Endothelial cell of umbilical vein (primary cell): ENCODE results near the gene GRIN2D. TPM values are rescaled to one million over a fixed set of nuclear protein-coding genes. Genes with fewer than 3 reads are reported as not detected.

Experiments used
- BruUV-seq: library from RNA; stranded (reverse); fragments of 400-500 nt; replicated peaks from 2 replicates; lab custom pipeline; 2021; lab: Mats Ljungman, UMichigan
- CTCF ChIA-PET: fragments of 300-600, 350-600 bp; sonication (Branson Sonifier 250); formaldehyde crosslinking; loops from one replicate; lab custom pipeline; 2021; ENCODE audit warnings: antibody characterized with exemption, inconsistent platforms; lab: Charles Lee
- POLR2A ChIA-PET: fragments of 300-600, 350-600 bp; sonication (Branson Sonifier 250); formaldehyde crosslinking; loops from one replicate; lab custom pipeline; 2021; ENCODE audit warnings: antibody characterized with exemption, inconsistent platforms; lab: Charles Lee
- DNase-seq: peaks from one replicate; pipeline ENCODE4 v3.0.0-alpha.2; 2011; ENCODE audit warnings: low read depth, low spot score
- FAIRE-seq: peaks from 2 replicates; lab custom pipeline; 2011; peaks lifted over from hg19 to GRCh38; lab: Jason Lieb, UNC
- H2AFZ ChIP-seq: 2 replicates; pipeline ENCODE4 v1.6.0; 2012; ENCODE audit warnings: low read depth, low read length, control low read depth, inconsistent platforms
- H3K27ac ChIP-seq: 2 replicates; pipeline ENCODE4 v1.5.1; 2011; ENCODE audit warnings: low read depth, mild to moderate bottlenecking, control low read depth, low read length, moderate library complexity; ENCODE audit not compliant: insufficient read depth
- H3K27me3 ChIP-seq, 2 experiments: 2 replicates each; pipeline versions ENCODE4 v1.6.0 to v1.6.1; 2011; ENCODE audit warnings: low read length in 2 of 2, mixed read lengths in 1 of 2; ENCODE audit not compliant: control insufficient read depth in 2 of 2, insufficient read depth in 2 of 2
- H3K36me3 ChIP-seq, 2 experiments: 2 replicates in 1 of 2; 3 replicates in 1 of 2; pipeline ENCODE4 v1.5.1; 2011; ENCODE audit warnings: low read length in 2 of 2, mild to moderate bottlenecking in 1 of 2, moderate library complexity in 1 of 2; ENCODE audit not compliant: control insufficient read depth in 2 of 2, insufficient read depth in 2 of 2; ENCODE audit errors: extremely low read depth in 1 of 2
- H3K4me1 ChIP-seq: 3 replicates; pipeline ENCODE4 v1.5.1; 2011; ENCODE audit warnings: mild to moderate bottlenecking, low read length; ENCODE audit not compliant: control insufficient read depth, insufficient read depth; ENCODE audit errors: extremely low read depth
- H3K4me2 ChIP-seq: 2 replicates; pipeline ENCODE4 v1.6.1; 2011; ENCODE audit warnings: low read length, control low read depth, mixed read lengths; ENCODE audit not compliant: insufficient read depth
- H3K4me3 ChIP-seq, 3 experiments: fragments of 200-600 bp in 1 of 3; sonication (generic), shearing (Covaris generic) in 1 of 3; replicated peaks in 1 of 3; 2 replicates each; pipeline ENCODE4 v1.5.1; 2011 to 2016; ENCODE audit warnings: control low read depth in 3 of 3, low read length in 3 of 3, mild to moderate bottlenecking in 2 of 3, inconsistent platforms in 1 of 3, low read depth in 1 of 3, moderate library complexity in 1 of 3; ENCODE audit not compliant: insufficient read depth in 1 of 3
- H3K79me2 ChIP-seq: 2 replicates; pipeline ENCODE4 v1.6.0; 2012; ENCODE audit warnings: low read length, inconsistent platforms; ENCODE audit not compliant: control insufficient read depth, insufficient read depth
- H3K9ac ChIP-seq: replicated peaks from 2 replicates; pipeline ENCODE3; 2011; ENCODE audit warnings: low read length, control low read depth; ENCODE audit not compliant: insufficient read depth; ENCODE audit errors: extremely low read depth
- H3K9me1 ChIP-seq: replicated peaks from 3 replicates; pipeline ENCODE4 v1.6.0; 2011; ENCODE audit warnings: mild to moderate bottlenecking, low read length; ENCODE audit not compliant: control insufficient read depth, insufficient read depth; ENCODE audit errors: extremely low read depth
- H3K9me3 ChIP-seq: replicated peaks from 2 replicates; pipeline ENCODE4 v1.5.1; 2012; ENCODE audit warnings: low read length, inconsistent platforms; ENCODE audit not compliant: control insufficient read depth, insufficient read depth
- H4K20me1 ChIP-seq: replicated peaks from 2 replicates; pipeline ENCODE3; 2011; ENCODE audit warnings: mild to moderate bottlenecking, low read length; ENCODE audit not compliant: control insufficient read depth, insufficient read depth; ENCODE audit errors: extremely low read depth
- CTCF ChIP-seq, 2 donors: IDR thresholded peaks; 1 replicate in 1 of 2; 2 replicates in 1 of 2; pipeline ENCODE4 v1.5.1; 2011; ENCODE audit warnings: low read length in 2 of 2, mild to moderate bottlenecking in 2 of 2, moderate library complexity in 2 of 2, control low read depth in 1 of 2, inconsistent platforms in 1 of 2, low read depth in 1 of 2; ENCODE audit not compliant: insufficient read depth in 1 of 2; ENCODE audit errors: extremely low read depth in 1 of 2
- EZH2 ChIP-seq: IDR thresholded peaks from 2 replicates; pipeline ENCODE4 v1.6.1; 2012; ENCODE audit warnings: borderline replicate concordance, low read depth, mild to moderate bottlenecking, moderate library complexity, low read length, inconsistent platforms; ENCODE audit not compliant: severe bottlenecking
- FOS ChIP-seq: IDR thresholded peaks from 2 replicates; pipeline ENCODE4 v1.6.1; 2011; ENCODE audit warnings: mild to moderate bottlenecking, low read length, moderate library complexity, borderline replicate concordance; ENCODE audit not compliant: insufficient read depth
- GATA2 ChIP-seq: IDR thresholded peaks from 2 replicates; pipeline ENCODE4 v1.7.0; 2011; ENCODE audit warnings: low read depth, mild to moderate bottlenecking, moderate library complexity, mixed read lengths, low read length; ENCODE audit not compliant: insufficient read length, insufficient read depth
- JUN ChIP-seq: IDR thresholded peaks from 2 replicates; pipeline ENCODE4 v1.6.1; 2011; ENCODE audit warnings: borderline replicate concordance, low read depth; ENCODE audit not compliant: insufficient read length, insufficient read depth
- MAX ChIP-seq: IDR thresholded peaks from 2 replicates; pipeline ENCODE4 v1.6.1; 2011; ENCODE audit not compliant: insufficient read depth, insufficient read length
- MYC ChIP-seq: IDR thresholded peaks from one replicate; pipeline ENCODE4 v1.6.1; 2011; ENCODE audit warnings: mild to moderate bottlenecking, low read depth, low read length
- POLR2A ChIP-seq: IDR thresholded peaks from 2 replicates; pipeline ENCODE4 v1.6.1; 2012; ENCODE audit warnings: low read depth, mild to moderate bottlenecking, control low read depth, low read length
- POLR2AphosphoS5 ChIP-seq: IDR thresholded peaks from 2 replicates; pipeline ENCODE4 v1.6.1; 2012; ENCODE audit warnings: low read depth, mild to moderate bottlenecking, control low read depth, low read length, moderate library complexity; ENCODE audit not compliant: insufficient read depth
- dilution Hi-C: fragments of 300-500 bp; cut with MboI; formaldehyde crosslinking; loops from one replicate; pipeline ENCODE4 v1.15.0; 2019; ENCODE audit warnings: low sequenced_read_pairs; ENCODE audit not compliant: extremely low pct_ligation_motif_present
- intact Hi-C: fragments of 100-400 bp; cut with micrococcal nuclease; formaldehyde crosslinking; loops from one replicate; pipeline ENCODE4 v1.10.0; 2022
- polyA plus RNA-seq, 4 experiments: library from polyadenylated mRNA; depleted of rRNA in 3 of 4; stranded (reverse) in 3 of 4; unstranded in 1 of 4; fragments of >200 nt; gene quantifications; 2 replicates each; pipeline versions ENCODE4 v1.2.1 to v1.2.3, GENCODE V29; 2011 to 2012; ENCODE audit warnings: missing spikeins in 1 of 4
- total RNA-seq: library from RNA; stranded (reverse); gene quantifications from 2 replicates; pipeline ENCODE4 v1.2.3, GENCODE V29; 2021

GRIN2D gene
- total and polyA plus RNA-seq, 2 donors (not counting 3 experiments of a cell fraction or from before 2014, with no cell fraction given) = 0.59 to 2.1 TPM

DNA sequence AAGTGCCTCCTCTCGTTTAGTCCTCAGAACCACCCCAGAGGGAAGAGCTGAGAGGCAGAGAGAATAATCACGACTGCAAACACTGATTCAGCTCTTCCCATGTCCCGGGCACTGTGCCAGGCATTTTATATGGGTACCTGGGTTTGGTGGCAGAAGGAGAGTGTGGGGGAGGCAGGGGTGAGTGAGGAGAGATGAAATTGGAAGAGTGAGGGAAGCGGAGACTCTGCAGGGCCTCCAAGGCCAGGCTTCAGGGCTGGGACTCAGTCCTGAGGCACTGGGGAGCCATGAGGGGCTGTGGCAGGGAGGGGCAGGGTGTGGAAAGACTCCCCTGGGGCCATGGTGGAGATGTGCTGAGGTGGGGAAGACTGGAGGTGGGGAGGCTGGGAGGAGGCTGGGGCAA is 20.6 kb upstream of the GRIN2D start:
- Histone ChIP-seq H3K27ac (no peak overlapping the region), H3K4me1 (no peaks in the 10 kb centered on the region), H3K27me3 (no peaks in the 10 kb centered on the region), H3K4me2 (no peak overlapping the region), H2AFZ (no peak overlapping the region), H3K36me3 (no peaks in the 10 kb centered on the region), H3K4me3 (no peak overlapping the region), H3K9ac (no peak overlapping the region), H3K79me2 (no peaks in the 10 kb centered on the region), H3K9me3 (no peaks in the 10 kb centered on the region), H4K20me1 (no peaks in the 10 kb centered on the region), H3K9me1 (no peaks in the 10 kb centered on the region)
- CTCF ChIA-PET = interaction anchor here (1.2 to 1.5 kb wide), 3 partner anchors 18 to 59 kb away, joined by 3 to 7 read pairs (median 4); partner anchors contain the start of gene KDELR1
- TF ChIP-seq POLR2AphosphoS5 (no peak), FOS (no peak), CTCF (IDR thresholded peaks at IDR 0.05; ENCODE audit: extremely low read depth in 1 of 2, insufficient read depth in 1 of 2, low read depth in 1 of 2, low read length in 2 of 2) (no peak), EZH2 (no peak), POLR2A (no peak), GATA2 (no peak), MAX (no peak), JUN (no peak), MYC (no peak)
- no TSS peak for BruUV-seq
- FAIRE-seq (no peak), DNase-seq (no peak)
- dilution Hi-C loops = no loop called here
- POLR2A ChIA-PET = no interaction called here
- intact Hi-C loops = no loop called here
